B cell (primary cell): Measurements from ENCODE around the gene AMDHD1. TPM values are rescaled to one million over a fixed set of nuclear protein-coding genes. Genes with fewer than 3 reads are reported as not detected.

Experiments used
- ATAC-seq: fragments of 200-7000 bp; cut with Tn5 transposase; one replicate; pipeline ENCODE4 v1.10.0; 2021; ENCODE audit warnings: low read depth, mild to moderate bottlenecking, moderate number of reproducible peaks, moderate library complexity
- CTCF ChIA-PET: fragments of 350-600 bp; sonication (Branson Sonifier 250); formaldehyde crosslinking; loops from one replicate; lab custom pipeline; 2021; ENCODE audit warnings: antibody characterized with exemption, inconsistent platforms; lab: Charles Lee
- POLR2A ChIA-PET: fragments of 350-600 bp; sonication (Branson Sonifier 250); formaldehyde crosslinking; loops from one replicate; lab custom pipeline; 2021; ENCODE audit warnings: antibody characterized with exemption; lab: Charles Lee
- DNase-seq: peaks from one replicate; pipeline ENCODE4 v3.0.0; 2013
- H2AFZ ChIP-seq: 2 replicates; pipeline ENCODE4 v1.6.1; 2012; ENCODE audit warnings: mild to moderate bottlenecking, low read depth, low read length; ENCODE audit not compliant: insufficient read depth, poor library complexity, severe bottlenecking
- H3K27ac ChIP-seq, 2 donors: 1 replicate in 1 of 2; 2 replicates in 1 of 2; pipeline ENCODE4 v1.5.1; 2012 to 2013; ENCODE audit warnings: low read length in 2 of 2, mild to moderate bottlenecking in 2 of 2, moderate library complexity in 1 of 2
- H3K27me3 ChIP-seq, 4 experiments: fragments of 200-600 bp in 1 of 4; sonication (generic) in 1 of 4; replicated peaks in 1 of 4; 1 replicate in 2 of 4; 2 replicates in 2 of 4; pipeline versions ENCODE4 v1.6.1 to v1.7.0; 2013 to 2016; ENCODE audit warnings: low read length in 3 of 4, mild to moderate bottlenecking in 2 of 4, mixed read lengths in 1 of 4, moderate library complexity in 1 of 4; ENCODE audit not compliant: insufficient read depth in 4 of 4, control insufficient read depth in 3 of 4; ENCODE audit errors: control extremely low read depth in 1 of 4
- H3K36me3 ChIP-seq, 2 experiments: replicated peaks in 1 of 2; 1 replicate in 1 of 2; 2 replicates in 1 of 2; pipeline versions ENCODE4 v1.6.1 to v1.7.1; 2013; ENCODE audit warnings: low read length in 1 of 2; ENCODE audit not compliant: insufficient read depth in 2 of 2, control insufficient read depth in 1 of 2; ENCODE audit errors: control extremely low read depth in 1 of 2, extremely low read depth in 1 of 2
- H3K4me1 ChIP-seq, 2 donors: fragments of 200-600 bp in 1 of 2; sonication (generic) in 1 of 2; 1 replicate in 1 of 2; 2 replicates in 1 of 2; pipeline versions ENCODE4 v1.5.1 to v1.6.1; 2013 to 2017; ENCODE audit warnings: low read length in 2 of 2; ENCODE audit not compliant: control insufficient read depth in 2 of 2, insufficient read depth in 2 of 2
- H3K4me2 ChIP-seq: replicated peaks from 2 replicates; pipeline ENCODE3; 2012; ENCODE audit warnings: mild to moderate bottlenecking, low read depth, low read length; ENCODE audit not compliant: poor library complexity, severe bottlenecking
- H3K4me3 ChIP-seq, 5 experiments: fragments of 200-600 bp in 1 of 5; sonication (generic) in 1 of 5; 1 replicate in 3 of 5; 2 replicates in 2 of 5; pipeline versions ENCODE4 v1.5.1 to v1.7.0; 2011 to 2016; ENCODE audit warnings: low read length in 4 of 5, mild to moderate bottlenecking in 4 of 5, low read depth in 2 of 5, control low read depth in 1 of 5, moderate library complexity in 1 of 5; ENCODE audit not compliant: insufficient read depth in 1 of 5; ENCODE audit errors: control extremely low read depth in 1 of 5, extremely low read depth in 1 of 5
- H3K79me2 ChIP-seq: fragments of 200-600 bp; sonication (generic); one replicate; pipeline ENCODE4 v1.6.0; 2016; ENCODE audit warnings: low read length; ENCODE audit not compliant: control insufficient read depth, insufficient read depth
- H3K9ac ChIP-seq: fragments of 200-600 bp; sonication (generic); 2 replicates; pipeline ENCODE4 v1.6.1; 2017; ENCODE audit warnings: mild to moderate bottlenecking, low read length, moderate library complexity
- H3K9me3 ChIP-seq, 3 donors: one replicate each; pipeline versions ENCODE4 v1.6.1 to v1.7.1; 2013; ENCODE audit warnings: low read length in 2 of 3; ENCODE audit not compliant: control insufficient read depth in 2 of 3, insufficient read depth in 1 of 3; ENCODE audit errors: control extremely low read depth in 1 of 3
- H4K20me1 ChIP-seq: 2 replicates; pipeline ENCODE4 v1.6.0; 2012; ENCODE audit warnings: mild to moderate bottlenecking, low read length; ENCODE audit not compliant: insufficient read depth, control insufficient read depth, poor library complexity, severe bottlenecking
- H3K27ac Mint-ChIP-seq: one replicate; pipeline ENCODE4 v1.8.0; 2021; ENCODE audit warnings: mixed read lengths
- H3K27me3 Mint-ChIP-seq: one replicate; pipeline ENCODE4 v1.8.0; 2021; ENCODE audit warnings: mixed read lengths
- H3K4me1 Mint-ChIP-seq: one replicate; pipeline ENCODE4 v1.8.0; 2021; ENCODE audit warnings: mixed read lengths
- H3K4me3 Mint-ChIP-seq: one replicate; pipeline ENCODE4 v1.8.0; 2021; ENCODE audit warnings: mixed read lengths
- H3K9me3 Mint-ChIP-seq: one replicate; pipeline ENCODE4 v1.8.0; 2022; ENCODE audit warnings: mixed read lengths; ENCODE audit not compliant: insufficient read depth
- EZH2 ChIP-seq: IDR thresholded peaks from 2 replicates; pipeline ENCODE4 v1.6.1; 2012; ENCODE audit warnings: borderline replicate concordance, low read depth, mild to moderate bottlenecking, moderate library complexity, low read length; ENCODE audit not compliant: insufficient read depth, poor library complexity, severe bottlenecking
- WGBS: methylation state at CpG from one replicate; pipeline ENCODE4 v1.1.5; 2013; ENCODE audit warnings: missing lambda C conversion rate; ENCODE audit not compliant: insufficient coverage; 5-methylcytosine and 5-hydroxymethylcytosine counted together
- intact Hi-C: fragments of 100-400 bp; cut with micrococcal nuclease; formaldehyde crosslinking; loops from one replicate; pipeline ENCODE4 v1.10.0; 2022
- polyA plus RNA-seq: library from polyadenylated mRNA; depleted of rRNA; stranded (reverse); fragments of >200 nt; gene quantifications from 2 replicates; pipeline ENCODE4 v1.2.3, GENCODE V29; 2012
- total RNA-seq, 2 donors: library from RNA; stranded (reverse); fragments of 120-200 nt in 1 of 2; gene quantifications; 1 replicate in 1 of 2; 2 replicates in 1 of 2; pipeline versions ENCODE4 v1.2.3 to v1.2.4, GENCODE V29; 2013 to 2022
- TF ChIP-seq, protein P1 (sequence below): fragments of 200-600 bp; IDR thresholded peaks from one replicate; pipeline ENCODE4 v1.8.0; 2022; ENCODE audit warnings: antibody characterized with exemption, mild to moderate bottlenecking

The AMDHD1 gene
- total and polyA plus RNA-seq, 2 donors (not counting 1 experiment from before 2014, with no cell fraction given), result 1.5 to 2.3 TPM

DNA sequence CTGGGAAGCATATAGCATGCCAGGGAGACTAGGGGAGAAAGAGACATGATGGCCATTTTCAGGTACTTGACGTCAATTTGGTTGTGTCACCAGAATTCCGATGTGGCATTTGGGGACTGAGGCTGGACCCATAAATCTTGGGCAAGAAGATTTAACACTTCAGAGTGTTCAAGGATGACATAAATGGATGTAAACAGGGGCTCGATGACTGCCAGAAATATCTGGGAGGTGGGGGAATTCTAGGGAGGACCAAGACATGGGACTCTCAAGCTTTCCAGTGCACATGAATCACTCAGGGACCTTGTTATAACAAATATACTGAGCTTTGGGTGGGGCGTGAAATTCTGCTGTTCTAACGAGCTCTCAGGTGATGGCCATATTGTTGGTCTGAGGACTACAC, 35.2 kb downstream of the AMDHD1 start:
- intact Hi-C loops, result no loop called here
- WGBS, result 100% methylated on average over 2 of the region's 5 CpGs
- no peaks in the 10 kb centered on the region for H3K4me1 Mint-ChIP-seq
- TF ChIP-seq EZH2, result no peak
- TF ChIP-seq, protein P1, sequence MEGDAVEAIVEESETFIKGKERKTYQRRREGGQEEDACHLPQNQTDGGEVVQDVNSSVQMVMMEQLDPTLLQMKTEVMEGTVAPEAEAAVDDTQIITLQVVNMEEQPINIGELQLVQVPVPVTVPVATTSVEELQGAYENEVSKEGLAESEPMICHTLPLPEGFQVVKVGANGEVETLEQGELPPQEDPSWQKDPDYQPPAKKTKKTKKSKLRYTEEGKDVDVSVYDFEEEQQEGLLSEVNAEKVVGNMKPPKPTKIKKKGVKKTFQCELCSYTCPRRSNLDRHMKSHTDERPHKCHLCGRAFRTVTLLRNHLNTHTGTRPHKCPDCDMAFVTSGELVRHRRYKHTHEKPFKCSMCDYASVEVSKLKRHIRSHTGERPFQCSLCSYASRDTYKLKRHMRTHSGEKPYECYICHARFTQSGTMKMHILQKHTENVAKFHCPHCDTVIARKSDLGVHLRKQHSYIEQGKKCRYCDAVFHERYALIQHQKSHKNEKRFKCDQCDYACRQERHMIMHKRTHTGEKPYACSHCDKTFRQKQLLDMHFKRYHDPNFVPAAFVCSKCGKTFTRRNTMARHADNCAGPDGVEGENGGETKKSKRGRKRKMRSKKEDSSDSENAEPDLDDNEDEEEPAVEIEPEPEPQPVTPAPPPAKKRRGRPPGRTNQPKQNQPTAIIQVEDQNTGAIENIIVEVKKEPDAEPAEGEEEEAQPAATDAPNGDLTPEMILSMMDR, result no peak
- ChIA-PET CTCF (interaction anchor here (1.1 kb wide), 1 partner anchor 20 kb away, joined by 3 read pairs; no protein-coding TSS in a partner anchor), POLR2A (no interaction called here)
- H3K4me1 ChIP-seq, result no peaks in the 10 kb centered on the region
- H4K20me1 ChIP-seq, result no peaks in the 10 kb centered on the region
- H3K9me3 ChIP-seq, result no peaks in the 10 kb centered on the region
- no peak overlapping the region for H3K4me3 ChIP-seq
- no peak overlapping the region for H3K27ac ChIP-seq
- H3K9me3 Mint-ChIP-seq, result no peaks in the 10 kb centered on the region
- no peak overlapping the region for H3K9ac ChIP-seq
- peaks cover 0 to 2% of the 10 kb centered on the region in 2 experiments for H3K36me3 ChIP-seq
- H3K4me3 Mint-ChIP-seq, result no peak overlapping the region
- no peak overlapping the region for H3K4me2 ChIP-seq
- no peak overlapping the region for H3K27ac Mint-ChIP-seq
- no peaks in the 10 kb centered on the region for H3K27me3 Mint-ChIP-seq
- DNase-seq, result no peak
- no peak overlapping the region for H2AFZ ChIP-seq
- no peaks in the 10 kb centered on the region for H3K27me3 ChIP-seq
- H3K79me2 ChIP-seq, result no peaks in the 10 kb centered on the region
- ATAC-seq, result no peak

DNA sequence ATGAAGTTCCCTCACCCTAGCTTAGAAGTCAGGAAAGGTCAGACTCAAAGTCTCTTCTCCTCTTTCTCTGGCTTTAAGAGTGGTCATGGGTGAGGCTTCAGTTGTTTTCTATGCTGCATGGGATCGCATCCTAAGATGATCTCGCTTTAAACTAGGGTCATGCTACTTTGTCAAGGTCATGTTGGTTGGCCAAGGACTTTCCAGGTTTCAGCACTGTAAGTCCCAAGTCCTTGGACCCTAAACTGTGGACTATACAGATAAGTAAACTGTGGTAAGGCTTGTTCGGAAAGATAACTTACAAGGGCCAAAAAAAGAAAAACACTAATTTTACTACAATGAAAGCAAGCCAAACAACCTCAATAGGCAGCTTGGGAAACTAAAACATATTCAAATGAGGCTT, 35.6 kb downstream of the AMDHD1 start:
- Mint-ChIP-seq H3K27ac (no peak overlapping the region), H3K4me3 (no peak overlapping the region), H3K9me3 (no peaks in the 10 kb centered on the region), H3K4me1 (no peaks in the 10 kb centered on the region), H3K27me3 (no peaks in the 10 kb centered on the region)
- Histone ChIP-seq H3K9ac (no peak overlapping the region), H3K4me3 (no peak overlapping the region), H3K36me3 (peaks cover 0 to 2% of the 10 kb centered on the region in 2 experiments), H3K27me3 (no peaks in the 10 kb centered on the region), H3K79me2 (no peaks in the 10 kb centered on the region), H3K4me1 (no peaks in the 10 kb centered on the region), H3K9me3 (no peaks in the 10 kb centered on the region), H2AFZ (no peak overlapping the region), H4K20me1 (no peaks in the 10 kb centered on the region), H3K4me2 (no peak overlapping the region), H3K27ac (no peak overlapping the region)
- TF ChIP-seq, protein P1, result no peak
- no peak for TF ChIP-seq EZH2
- no peak for DNase-seq
- CTCF ChIA-PET, result interaction anchor here (1.1 kb wide), 1 partner anchor 20 kb away, joined by 3 read pairs; no protein-coding TSS in a partner anchor
- 100% methylated on average over 2 of the region's 3 CpGs for WGBS
- ATAC-seq, result no peak
- intact Hi-C loops, result no loop called here
- POLR2A ChIA-PET, result interaction anchor here (0.6 kb wide), 1 partner anchor 9 kb away, joined by 6 read pairs; no protein-coding TSS in a partner anchor
